MV-4-11 (cell line): ENCODE results near the gene PCGF2.

ENCODE experiments used
- DNase-seq: peaks from one replicate; lab custom pipeline; 2025; lab: John Stamatoyannopoulos, UW

Gene PCGF2

DNA sequence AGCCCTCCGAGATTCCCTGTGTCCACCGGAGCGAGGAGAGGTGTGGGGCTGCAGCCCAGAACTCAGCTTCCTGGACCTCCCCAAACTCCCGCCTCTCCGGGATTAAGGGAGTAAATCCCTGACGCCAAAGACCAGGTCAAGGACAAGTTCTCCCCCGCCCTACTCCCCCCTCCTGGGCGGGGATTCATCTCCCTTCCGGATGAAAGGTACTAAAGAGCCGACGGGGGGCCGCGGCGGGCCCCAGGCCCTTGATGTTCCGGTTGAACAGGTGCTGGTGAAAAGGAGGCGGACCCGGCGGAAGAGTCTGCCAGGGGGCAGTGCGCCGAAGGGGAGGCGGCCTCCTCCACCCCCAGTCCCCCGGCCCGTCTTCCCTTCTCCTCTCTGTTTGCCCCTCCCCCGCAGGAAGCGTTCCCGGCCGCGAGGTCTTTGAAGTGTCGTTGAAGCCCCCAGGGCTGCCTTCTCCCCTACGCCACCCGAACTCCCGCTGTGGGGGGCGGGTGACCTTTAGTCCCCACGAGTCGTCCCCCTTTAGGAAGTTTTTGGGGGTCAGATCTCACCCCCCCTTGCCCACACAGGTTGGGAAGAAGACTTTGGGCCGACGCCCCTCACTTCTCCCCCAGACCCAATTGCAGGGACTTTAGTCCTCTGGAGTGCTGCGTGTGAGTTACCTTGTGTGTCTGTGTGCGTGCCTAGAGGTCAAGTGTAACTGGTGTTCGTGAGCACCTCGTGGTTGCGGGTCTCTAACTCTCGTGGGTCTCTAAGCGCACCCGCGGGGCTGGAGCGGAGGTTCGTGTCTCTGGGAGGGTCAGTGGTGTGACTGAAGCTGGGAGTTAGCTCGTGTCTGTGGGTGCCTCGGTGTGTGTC, 44.2 kb downstream of the PCGF2 start:
- peak; percentile 29 for DNase-seq

DNA sequence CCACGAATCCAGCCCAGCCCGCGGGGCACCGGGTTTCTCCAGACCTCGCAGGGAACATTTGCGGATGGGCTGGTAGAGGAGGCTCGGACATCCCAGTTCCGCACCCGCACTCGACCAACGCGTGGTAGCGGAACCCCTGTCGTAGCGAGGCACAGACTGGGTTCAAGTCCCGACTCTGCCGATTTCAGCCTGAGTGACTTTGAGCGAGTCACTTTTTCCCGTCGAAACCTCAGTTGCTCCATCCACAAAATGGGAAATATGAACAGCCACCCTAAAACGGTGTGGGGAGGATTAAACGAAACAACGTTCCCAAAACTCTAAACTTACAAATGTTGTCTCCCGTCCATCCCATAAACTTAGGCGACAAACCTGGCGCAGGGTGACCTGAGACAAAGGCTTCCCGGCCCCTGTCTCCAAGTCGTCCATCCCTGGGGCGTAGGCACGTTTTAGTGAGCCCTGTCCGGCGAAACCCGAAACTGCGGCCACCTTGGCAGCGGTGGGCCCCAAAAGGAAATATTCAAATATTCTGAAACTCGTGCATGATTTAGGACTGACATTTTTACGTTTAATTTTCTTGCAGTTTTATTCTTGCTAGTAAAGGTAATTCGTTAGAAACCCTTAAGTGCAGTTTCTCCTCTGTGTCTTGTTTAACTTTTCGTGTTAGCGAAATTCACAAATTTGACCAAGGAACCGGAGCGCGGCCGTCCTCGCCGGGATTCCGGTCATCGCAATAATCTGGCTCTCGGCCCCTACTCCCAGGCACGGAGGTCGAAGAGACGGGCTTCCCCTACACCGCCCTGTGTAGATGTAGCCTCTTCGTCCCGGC, 45.0 kb downstream of the PCGF2 start:
- DNase-seq = peak; percentile 43

DNA sequence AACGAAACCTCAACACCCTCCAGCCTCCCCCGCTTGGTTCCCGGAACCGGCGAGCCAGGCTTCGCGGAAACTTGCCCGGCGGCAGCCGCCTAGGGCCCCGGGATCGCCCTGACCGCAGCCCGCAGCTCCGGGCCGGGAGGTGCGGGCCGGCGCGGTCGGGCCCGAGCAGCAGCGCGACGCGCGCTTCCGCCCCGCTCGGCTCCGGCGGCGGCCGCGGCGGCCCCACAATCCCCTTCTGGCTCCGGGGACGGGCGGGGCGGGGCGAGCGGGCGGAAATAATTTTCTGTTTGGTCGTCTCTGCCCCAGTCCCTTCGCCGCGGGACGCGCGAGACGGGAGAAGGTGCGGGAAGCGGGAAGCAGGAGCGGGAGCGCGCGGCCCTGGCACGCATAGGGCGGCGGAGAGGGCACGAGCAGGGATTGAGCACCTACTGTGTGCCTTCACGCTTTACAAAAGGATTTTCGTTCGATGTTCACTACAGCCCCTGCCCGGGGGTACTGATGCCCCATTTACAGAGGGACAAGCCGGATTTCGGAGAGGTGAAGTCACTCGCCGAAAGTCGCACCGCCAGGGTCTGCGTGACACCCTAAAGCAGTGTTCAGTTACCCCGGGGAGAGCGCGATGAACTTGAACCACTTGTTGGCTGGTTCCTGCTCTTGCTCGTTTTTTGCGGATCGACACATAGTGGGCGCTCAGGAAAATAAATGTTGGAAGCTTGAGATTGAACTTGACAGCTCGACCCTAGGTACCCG, 45.8 kb downstream of the PCGF2 start:
- peak; percentile 73 for DNase-seq

DNA sequence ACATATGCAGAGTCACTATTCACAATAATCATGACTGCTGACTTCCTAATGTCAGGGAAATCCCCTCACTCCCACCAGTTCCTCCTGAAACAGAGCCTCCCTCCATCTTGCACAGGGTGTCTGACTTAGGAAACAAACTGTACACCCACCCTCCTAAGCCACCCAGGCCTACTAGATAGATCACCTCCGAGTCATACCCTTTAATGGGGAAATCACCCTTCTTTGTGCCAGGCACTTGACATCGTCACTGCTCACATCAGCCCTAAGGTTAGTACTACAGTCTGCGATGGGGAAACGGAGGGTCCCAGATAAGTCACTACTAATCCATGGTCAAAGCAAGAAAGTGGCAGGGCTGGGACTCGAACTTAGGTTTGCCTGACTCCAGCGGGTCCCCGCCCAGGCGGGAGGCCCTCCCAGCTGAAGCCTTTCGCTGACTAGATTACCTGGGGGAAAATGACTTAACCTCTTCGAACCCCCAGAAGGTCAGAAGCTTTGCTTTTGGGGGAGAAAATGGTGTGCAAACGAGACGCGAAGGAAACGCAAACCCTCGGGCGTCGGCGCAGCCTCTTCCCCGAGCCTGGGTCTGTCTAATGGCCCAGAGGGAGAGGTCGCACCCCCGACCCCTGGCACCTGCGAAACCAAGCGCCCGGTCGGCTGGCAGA, 46.5 kb downstream of the PCGF2 start:
- peak; percentile 29 for DNase-seq

DNA sequence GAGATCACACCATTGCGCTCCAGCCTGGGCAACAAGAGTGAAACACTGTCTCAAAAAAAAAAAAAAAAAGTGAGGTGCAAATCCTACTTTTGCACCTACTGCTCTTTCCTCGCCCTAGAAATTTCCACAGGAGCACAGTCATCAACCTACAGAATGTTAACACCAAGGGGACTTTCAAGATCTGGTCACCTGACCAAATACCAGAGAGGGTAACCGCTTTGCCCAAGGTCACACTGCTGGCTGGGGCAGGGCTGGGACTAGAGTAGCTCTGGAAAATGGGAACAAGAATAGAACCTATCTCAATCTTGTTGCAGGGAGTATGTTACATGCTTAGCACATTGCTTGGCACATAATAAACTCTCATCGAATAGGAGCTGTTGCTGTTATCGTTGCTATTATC, 49.4 kb downstream of the PCGF2 start:
- no peak for DNase-seq

DNA sequence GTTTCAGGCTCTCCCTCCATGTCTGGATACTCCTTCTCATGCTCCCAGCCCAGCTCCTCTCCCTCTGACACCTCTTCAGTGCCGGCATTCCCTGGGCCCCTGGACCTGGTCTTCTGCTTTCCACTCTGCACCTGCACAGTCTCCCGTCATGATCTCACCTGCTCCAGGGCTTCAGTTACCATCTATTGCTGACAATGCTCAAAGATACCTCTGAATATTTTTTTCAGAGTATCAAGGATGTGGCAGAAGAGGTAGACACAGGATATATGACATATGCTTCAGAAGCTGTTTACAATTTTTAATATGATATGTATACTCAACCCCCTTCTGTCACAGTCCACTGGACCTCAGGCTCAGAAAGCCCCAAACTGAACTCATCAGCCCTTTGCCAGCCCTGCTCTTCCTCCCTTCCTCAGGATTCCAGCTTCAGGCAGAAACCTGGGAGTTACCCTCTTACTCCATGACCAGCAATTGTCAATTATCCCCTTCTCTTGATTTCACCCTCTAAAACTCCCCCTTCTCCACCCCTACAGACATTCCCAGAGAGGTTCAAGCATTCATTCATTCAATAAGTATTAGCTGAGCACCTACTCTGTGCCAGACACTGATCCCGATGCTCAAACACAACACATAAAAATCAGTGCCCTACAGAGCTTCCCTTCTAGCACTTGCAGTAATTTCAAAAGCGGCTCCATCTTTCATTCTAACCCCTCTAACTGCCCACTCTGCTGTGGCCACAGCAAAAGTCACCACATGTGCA, 50.9 kb downstream of the PCGF2 start:
- DNase-seq = no peak

DNA sequence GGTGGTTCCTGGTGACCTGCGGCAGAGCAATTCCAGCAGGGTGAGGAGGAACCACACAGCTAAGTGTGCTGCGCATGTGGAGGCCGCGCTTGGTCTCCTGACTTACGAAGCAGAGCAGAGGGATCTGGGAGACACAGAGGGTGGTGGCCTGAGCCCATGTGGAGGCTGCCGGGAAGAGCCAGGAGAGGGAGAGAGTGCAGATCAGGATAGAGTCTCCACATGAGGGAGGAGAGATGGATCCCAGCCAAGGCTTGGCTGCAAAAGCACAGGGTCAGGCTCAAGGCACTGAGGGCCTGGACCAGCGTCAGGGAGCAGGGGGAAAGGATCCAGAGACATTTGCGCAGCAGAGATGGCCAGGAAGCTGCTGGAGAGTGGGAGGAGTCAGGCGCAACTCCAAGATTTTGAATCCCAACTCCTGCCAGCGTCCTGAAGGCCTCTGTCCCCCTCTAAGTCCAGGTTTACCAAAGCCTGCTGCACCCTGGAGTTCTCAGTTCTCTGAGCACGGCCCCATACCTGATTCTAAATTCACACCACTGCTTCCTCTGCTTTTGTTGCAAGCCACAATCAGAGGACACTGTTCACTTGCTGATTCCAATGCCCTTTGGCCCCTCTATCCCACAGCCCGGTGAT, 54.3 kb downstream of the PCGF2 start:
- DNase-seq = no peak

DNA sequence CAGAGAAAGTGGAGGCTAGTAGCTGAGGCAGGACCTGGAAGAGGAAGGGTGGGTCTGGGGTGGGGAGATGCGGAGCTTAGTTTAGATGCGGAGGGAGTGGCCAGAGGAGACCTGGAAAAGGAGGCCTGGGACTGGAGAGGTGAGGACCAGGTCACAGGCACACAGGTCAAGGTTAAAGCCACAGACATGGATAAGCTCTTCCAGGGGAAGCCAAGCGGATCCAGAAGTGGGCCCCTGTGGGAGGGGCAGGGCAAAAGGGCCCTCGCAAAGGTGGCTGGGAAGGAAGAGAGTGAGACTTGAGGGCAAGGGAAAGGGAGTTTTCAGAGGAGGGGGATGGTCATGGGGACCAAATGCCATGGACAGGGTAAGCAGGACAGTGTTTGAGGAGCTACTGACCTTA, 57.0 kb downstream of the PCGF2 start:
- no peak for DNase-seq

DNA sequence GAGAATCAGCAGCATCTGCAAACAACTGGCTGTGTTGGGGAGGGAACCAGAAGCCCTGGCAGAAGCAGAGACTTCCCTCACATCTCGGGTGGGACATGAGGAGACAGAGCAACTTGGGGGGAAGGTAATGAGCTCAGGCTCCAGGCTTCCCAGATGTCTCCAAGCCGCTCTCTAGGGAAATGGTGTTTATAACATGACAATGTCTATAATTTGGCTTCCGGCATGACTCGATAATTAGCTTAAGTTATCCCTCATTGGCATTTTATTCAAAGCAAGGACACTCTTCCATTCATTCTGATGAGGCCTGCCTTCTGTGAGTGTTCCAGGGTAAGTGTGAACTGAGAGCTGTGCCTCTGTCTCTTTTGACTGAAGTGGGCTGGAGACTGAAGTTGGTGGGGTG, 57.8 kb downstream of the PCGF2 start:
- no peak for DNase-seq

DNA sequence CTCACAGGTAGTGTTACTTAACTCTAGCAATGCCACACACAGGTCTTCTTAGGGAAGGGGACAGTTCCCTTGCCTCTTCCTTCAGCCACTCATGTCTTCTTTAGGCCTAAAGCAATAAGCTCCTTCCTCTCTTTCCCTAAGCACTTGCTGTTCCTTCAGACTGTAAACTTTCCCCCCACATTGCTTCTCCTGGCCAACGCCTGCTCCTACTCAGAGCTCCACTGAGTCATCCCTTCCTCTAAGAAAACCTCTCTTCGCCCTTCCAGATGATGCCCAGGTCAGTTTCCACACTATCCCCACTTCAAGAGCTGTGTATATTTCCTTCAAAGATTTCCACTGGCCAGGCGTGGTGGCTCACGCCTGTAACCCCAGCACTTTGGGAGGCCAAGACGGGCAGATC, 60.9 kb downstream of the PCGF2 start:
- DNase-seq = no peak

DNA sequence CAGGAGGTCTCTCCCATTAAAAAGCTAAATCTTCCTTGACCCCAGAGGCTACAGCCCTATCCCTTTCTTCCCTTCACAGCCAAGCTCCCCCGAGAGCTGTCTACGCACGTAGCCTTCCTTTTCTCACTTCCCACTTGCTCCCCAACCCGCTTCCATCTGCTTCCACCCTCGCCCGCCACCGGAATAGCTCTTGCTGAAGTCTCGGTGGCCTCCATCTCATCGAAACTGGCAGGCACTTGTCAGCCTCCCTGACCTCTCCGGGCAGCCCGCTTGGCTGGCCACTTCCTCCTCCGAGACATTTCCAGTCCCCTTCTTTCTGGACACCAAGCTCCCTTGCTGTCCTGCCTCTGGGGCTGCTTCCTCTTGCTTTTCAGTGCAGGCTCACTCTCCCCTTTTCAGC, 62.6 kb downstream of the PCGF2 start:
- peak; percentile 69 for DNase-seq
